HG03039 (cell line): ENCODE measurements around the gene HOXC4.
A peak's percentile ranks its signal among the peaks of the same experiment; 100 is the strongest.
"Not testable (repeated sequence)": the region's sequence is repeated elsewhere in the genome, so short reads cannot be mapped to it uniquely, and the experiment has no call there.

Source experiments
- ATAC-seq: cut with Tn5 transposase; IDR thresholded peaks from one replicate; pipeline ENCODE4 v1.9.1; 2021; ENCODE audit warnings: mild to moderate bottlenecking, moderate library complexity; ENCODE audit not compliant: unreplicated experiment

The HOXC4 gene

GRCh38 chr12:54053003-54053750, 458 bp upstream of the HOXC4 start:
- ATAC-seq: peak; percentile 53

GRCh38 chr12:54054742-54055194, 1.1 kb downstream of the HOXC4 start:
- no peak for ATAC-seq

DNA sequence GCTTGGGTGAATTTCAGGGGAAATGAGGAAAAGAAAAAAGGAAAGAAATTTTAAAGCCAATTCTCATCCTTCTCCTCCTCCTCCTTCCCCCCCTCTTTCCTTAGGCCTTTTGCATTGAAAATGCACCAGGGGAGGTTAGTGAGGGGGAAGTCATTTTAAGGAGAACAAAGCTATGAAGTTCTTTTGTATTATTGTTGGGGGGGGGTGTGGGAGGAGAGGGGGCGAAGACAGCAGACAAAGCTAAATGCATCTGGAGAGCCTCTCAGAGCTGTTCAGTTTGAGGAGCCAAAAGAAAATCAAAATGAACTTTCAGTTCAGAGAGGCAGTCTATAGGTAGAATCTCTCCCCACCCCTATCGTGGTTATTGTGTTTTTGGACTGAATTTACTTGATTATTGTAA, 1.9 kb downstream of the HOXC4 start:
- ATAC-seq: no peak

DNA sequence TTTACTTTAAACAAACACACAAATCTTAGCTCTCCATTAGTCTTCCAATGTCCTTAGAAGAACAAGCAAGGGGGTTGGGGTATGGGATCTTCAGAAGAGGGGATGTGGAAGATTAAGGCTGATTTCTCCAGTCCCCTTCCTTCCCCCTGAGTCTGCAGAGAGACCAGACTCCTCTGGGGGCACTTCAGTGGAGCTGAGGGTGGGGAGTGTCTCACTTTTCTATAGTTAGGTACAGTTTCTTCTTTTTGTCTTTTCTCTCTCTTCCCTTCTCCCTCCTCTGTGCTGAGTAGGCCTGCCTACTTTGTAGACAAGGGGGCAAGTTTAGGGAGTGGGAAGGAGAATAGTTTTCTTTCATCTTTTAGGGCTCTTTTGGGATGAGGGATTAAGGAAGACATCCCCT, 2.5 kb downstream of the HOXC4 start:
- no peak for ATAC-seq

DNA sequence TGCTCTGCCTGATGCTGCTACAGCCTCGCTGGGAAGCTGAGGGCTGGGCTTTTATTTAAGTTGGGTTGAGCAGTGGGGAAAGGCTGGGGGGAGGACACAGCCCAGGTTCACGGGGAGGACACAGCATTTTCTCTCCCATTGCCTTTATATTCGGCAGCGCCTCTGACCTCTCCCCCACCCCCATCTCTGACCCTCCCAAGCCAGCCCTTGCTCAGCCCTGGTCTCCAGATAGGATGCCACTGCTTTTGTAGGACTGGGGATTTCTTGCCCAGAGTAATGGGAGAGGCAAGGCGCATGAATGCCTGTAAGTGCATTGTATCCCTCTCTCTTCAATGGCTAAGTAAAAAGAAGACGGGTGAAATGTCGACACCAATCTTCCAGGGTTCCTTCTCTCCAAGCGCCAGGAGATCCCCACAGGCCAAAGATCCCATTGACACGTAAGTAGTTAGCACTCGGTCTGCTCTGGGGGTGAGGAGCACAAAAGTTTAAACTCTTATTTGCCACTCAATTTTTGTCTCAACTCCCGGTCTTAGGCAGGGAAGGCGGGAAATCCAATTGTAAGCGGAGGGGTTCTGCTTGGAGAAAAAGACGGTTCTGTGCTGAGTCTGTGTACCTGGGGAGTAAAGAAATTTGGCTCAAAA, 4.6 kb downstream of the HOXC4 start:
- no peak for ATAC-seq

DNA sequence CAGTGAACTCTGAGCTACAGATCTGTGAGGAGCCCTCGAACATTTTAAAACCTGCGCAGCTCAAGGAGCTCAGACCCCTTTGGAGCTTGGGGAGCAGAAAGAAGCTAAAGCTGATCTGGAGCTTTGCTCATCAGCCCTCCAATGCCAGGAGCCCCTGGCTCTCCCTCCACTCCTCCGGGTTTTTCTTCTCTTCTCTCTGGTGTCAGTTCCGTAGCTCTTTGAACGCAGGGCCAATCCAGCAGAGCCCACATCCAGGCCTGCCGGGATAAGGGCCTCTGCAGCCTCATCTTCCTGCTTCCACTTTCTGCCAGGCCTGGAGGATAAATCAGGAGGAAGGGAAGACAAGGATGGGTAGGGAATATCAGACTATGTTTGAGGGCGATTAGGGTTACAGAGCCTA, 6.0 kb downstream of the HOXC4 start:
- ATAC-seq: no peak

DNA sequence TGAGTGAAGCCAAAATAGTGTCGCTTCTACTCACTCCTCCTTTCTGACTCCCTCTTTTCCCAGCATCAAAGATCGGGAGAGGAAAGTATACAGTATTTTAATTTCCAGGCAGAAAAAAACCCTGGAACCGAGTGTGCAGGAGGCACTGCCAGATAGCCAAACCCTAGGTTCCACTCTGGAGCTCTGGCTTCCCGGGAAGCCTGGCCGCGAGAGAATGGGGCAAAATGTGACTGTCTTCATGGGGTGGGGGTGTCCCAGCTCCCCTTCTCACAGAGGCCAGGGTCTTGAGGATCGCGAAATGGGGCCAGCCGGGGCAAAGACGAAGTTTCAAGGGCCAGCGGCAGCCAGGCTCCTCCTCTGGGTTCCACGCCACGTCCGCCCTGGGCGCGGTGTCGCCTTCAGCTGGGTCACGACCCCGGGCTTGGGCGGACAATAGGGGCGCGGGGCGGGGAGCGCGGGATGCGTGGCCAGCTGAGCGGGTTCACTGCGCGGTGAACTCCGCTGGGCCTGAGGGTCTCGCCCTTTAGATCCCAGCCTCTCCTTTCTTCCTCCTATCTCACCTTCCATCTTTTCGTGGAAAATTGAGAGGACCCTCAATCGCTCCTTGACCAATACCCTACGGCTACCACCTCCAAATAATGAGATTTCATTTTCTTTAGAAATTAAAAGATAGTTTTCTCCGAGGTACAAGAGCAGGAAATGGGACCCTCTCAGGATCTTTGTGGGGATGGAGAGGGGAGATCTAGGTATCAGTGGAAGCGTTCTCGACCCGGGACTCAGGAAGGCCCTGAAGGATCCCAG, 6.7 kb downstream of the HOXC4 start:
- no peak for ATAC-seq

DNA sequence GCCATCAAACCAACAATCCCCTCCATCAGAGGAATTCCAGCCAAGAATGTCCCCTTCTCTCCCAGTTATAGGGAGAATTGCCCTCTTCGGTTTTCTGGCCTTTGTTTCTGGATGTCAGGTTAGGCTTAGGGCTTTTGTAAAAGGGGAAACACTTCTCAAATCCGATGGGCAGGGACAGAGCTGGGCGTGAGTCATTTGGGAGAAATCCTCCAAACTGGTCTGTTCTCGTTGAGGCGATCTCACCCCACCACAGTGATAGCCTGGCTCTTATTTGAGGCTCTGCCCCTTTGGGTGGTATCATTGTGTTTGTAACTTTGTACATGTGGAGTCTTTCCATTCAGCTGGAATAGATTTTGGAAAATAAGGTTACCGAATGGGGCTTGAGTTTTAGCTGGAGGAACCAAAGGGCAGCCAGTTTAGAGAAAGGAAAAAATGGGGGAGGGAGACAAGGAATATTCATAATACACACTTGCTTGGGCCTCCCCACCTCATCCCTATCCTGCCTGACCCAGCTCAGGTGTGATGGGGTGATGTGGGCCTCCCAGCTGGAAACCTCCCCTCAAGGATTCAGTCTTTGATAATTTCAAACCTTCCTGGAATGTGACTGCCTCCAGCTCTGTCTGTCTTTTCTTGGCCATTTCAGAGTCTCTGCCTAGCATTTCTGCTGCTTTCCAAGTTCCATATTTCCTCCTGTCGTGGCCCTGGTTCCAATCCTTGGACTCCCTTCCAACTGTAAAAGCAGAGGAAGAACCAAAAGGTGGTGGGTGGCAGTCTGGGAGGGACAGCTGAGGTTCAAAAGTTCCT, 7.5 kb downstream of the HOXC4 start:
- no peak for ATAC-seq

- no peak for ATAC-seq
These were observed 12.0 kb downstream of the HOXC4 start for GRCh38 chr12:54065677-54066076.

- ATAC-seq: no peak
These were observed 12.8 kb downstream of the HOXC4 start for GRCh38 chr12:54066408-54066807.

- no peak for ATAC-seq
These were observed 14.9 kb downstream of the HOXC4 start for GRCh38 chr12:54068418-54069070.

DNA sequence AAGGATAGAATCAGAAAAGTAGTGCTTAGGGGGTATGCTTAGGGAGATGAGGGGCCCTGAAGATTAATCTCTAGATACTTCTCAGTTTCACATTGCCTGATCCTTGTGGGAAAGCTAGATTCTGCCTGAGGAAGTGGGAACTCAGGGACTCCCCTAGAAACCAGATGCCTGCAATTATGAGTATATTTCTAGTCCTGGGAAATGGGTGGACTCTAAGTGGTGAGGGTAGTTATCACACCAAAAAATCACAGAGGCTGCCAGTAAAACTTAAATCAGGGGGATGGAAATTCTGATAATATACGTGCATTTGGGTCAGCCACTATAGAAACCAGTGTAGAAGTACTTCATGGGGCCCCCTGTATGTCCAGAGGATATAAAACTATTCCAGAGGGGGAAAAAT, 18.3 kb downstream of the HOXC4 start:
- ATAC-seq: no peak

DNA sequence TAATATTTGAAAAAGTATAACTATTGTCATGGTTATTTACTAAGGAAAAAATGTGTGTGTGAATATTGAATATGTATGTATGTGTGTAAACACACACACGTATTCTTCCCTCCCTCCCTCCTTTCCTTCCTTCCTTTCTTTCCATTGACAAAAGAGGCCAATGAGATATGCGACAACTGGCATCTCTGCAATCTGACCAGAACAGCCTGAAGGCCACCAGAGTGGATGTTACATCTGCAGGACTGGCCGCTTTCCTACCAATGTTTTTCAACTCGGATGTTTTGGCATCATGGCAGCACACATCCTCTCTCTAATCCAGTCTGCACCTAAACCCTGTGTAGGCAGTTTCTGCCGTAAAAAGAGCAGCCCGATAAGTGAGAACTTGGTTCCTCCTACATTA, 20.7 kb downstream of the HOXC4 start:
- no peak for ATAC-seq

DNA sequence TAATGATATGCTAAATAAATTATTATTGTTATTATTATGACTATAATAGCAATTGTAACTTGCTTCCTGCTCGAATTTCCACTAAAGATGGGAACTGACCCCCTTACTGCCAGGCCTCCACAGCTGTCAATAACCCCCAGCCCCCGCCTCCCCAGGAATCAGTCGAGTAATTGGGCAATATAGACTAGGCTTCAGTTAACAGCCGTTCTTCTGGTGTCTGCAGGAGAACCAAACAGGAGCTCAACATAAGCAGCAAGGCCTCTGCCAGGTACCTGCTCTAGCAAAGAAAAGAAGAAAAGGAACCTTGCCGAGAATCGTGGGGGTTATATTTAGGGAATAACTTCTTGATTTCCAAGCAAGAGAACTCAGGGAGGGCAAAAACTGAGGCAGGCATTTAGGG, 21.8 kb downstream of the HOXC4 start:
- ATAC-seq: no peak

DNA sequence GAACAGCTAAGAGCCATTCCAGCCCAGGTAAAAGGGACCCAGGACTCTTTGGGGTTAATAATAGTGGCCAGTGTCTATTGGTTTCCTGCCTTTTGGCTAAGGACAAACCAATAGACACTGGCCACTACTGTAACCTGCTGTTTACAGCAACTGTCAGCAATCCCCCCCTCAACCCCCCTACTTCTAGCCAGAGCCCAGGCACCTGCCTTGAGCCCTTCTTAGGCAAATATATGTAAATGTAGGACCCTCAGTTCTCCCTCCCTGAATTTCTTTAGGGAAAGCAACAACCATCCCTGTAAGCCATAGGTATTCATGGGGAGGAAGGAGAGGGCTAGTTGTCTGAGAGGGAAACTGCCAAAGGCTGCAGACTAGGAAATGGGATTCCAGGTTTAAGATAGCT, 22.3 kb downstream of the HOXC4 start:
- ATAC-seq: no peak

GRCh38 chr12:54077843-54078242, 24.2 kb downstream of the HOXC4 start:
- ATAC-seq: not testable (repeated sequence)

GRCh38 chr12:54079115-54079514, 25.5 kb downstream of the HOXC4 start:
- ATAC-seq: not testable (repeated sequence)

GRCh38 chr12:54080008-54080924, 26.6 kb downstream of the HOXC4 start:
- ATAC-seq: not testable (repeated sequence)

DNA sequence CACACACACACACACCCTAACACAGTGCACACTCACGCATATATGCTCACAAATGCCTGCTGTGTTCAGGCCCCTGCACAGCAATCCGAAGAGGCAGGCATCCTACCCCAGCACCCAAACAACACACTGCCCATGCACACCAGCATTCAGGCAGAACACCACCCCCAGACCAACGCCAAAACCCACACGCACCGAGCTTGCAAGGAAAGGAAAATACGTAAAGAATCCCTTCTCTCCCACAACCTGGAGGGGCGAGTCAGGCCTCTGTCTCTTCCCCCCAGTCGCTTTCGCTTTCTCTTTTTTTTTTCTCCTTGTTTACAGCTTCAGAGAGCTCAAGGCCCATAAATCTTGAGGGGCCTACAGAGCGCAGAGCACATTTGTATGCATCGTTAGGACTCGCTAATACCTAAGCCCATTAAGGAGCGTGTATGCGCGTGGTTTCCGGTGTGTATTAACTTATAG, 27.4 kb downstream of the HOXC4 start:
- not testable (repeated sequence) for ATAC-seq
